WI38 (cell line): Measurements from ENCODE around the gene SLC17A1.

Experiments used
- H3K4me3 ChIP-seq: 2 replicates; pipeline ENCODE4 v1.5.1; 2011; ENCODE audit warnings: low read depth, mild to moderate bottlenecking, control low read depth, low read length
- CTCF ChIP-seq: IDR thresholded peaks from 2 replicates; pipeline ENCODE4 v1.5.1; 2012; ENCODE audit warnings: low read depth, mild to moderate bottlenecking, control low read depth, low read length

The SLC17A1 gene

GRCh38 chr6:25874118-25874517 is 42.3 kb upstream of the SLC17A1 start, which contains the start of gene SLC17A3:
Gene SLC17A3 (minus strand): TSS chr6:25874243. CDS start chr6:25868387, 5,856 bp downstream.
- no peak for TF ChIP-seq CTCF
- H3K4me3 ChIP-seq = no peak within 1 kb of the TSS

GRCh38 chr6:25872814-25873213 is 41.0 kb upstream of the SLC17A1 start:
- H3K4me3 ChIP-seq = no peak overlapping the region
- no peak for TF ChIP-seq CTCF

DNA sequence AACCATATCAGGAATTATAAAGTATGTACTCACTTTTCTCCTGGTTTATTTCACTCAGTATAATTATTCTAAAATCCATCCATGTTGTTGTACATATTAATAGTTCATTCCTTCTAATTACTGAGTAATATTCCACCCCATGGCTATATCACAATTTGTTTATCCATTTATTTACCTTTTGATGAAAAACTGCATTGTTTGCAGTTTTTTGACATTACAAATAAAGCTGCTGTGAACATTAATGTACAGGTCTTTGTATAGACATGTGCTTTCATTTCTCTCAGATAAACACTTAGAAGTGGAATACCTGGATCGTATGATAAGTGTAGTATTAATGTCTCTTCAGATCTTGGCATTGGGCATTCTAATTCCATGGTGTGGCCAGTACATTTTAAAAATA is 38.0 kb upstream of the SLC17A1 start:
- no peak overlapping the region for H3K4me3 ChIP-seq
- TF ChIP-seq CTCF = no peak

DNA sequence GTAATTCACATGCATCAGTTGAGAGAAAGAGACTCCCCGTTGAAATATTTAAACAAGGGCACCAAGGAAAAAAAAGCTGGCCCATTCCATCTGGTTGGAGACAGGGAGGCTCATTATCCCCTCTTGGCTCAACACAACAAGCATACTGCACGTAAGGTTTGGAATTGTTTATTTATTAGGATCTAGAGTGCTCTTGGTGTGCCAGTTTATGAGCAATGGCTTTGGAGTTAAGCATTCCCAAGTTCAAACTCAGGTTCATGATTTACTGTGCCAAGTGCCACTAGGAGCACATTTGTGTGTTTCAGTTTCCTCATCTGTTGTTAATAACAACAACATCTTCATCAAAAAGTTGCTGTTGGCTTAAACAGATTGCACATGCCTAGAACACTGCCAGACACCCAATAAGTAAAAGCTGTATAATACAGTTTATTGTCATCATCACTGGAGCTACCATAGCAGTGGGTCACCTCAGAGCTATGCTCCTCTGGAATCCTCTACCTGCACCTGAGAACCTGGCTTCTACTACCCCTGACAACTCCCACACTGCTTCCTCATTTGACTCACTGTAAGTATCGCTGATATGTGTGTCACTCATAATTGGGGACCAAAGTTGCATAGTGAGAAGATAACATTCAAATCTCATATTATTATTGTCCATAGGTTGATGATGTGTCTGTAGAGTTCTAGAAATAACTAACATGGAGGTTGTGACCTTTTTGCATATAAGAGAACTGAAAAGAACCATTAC is 36.8 kb upstream of the SLC17A1 start:
- no peak for TF ChIP-seq CTCF
- no peak overlapping the region for H3K4me3 ChIP-seq

DNA sequence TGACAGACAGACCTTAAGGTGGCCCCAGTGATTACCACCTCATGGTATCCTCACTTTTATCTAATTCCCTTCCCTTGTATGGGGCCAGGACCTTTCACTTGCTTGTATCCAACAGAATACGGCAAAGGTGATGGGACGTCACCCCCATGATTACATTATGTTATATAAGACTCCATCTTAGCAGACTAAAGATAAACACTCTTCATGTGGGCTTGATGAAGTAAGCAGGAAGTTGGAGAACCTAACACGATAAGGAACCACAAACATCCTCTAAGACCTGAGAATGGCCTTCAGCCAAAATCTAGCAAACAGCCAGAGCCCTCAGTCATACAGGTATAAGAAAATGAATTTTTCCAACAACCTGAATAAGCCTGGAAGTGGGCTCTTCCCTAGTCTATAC is 34.2 kb upstream of the SLC17A1 start:
- no peak overlapping the region for H3K4me3 ChIP-seq
- no peak for TF ChIP-seq CTCF

DNA sequence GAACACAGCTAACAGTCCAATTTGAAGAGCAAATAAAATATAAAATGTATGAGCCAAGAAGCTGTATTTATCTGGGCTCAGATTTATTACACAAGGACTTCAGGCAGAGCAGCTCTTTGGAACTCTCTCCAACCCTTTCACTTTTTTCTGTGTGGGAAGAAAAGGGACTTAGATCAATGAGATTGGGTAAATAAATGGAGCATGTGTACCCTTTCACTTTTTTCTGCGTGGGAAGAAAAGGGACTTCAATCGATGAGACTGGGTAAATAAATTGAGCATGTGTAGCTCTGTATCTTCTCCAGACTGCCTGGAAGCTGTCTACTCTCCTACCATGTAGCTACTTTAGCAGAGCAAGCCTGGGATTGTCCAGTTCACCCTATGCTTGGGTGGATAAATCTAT is 31.5 kb upstream of the SLC17A1 start:
- no peak for TF ChIP-seq CTCF
- H3K4me3 ChIP-seq = no peak overlapping the region

- TF ChIP-seq CTCF = no peak
- H3K4me3 ChIP-seq = no peak overlapping the region
Measured at GRCh38 chr6:25862199-25862598, 30.3 kb upstream of the SLC17A1 start.
